OCI-LY1 (cell line): ENCODE measurements around the gene PTCD3.

Experiments used
- CTCF ChIP-seq: fragments of 200-600 bp; sonication (generic), shearing (Covaris generic); IDR thresholded peaks from 2 replicates; pipeline ENCODE4 v1.5.1; 2017; ENCODE audit warnings: mild to moderate bottlenecking, antibody characterized with exemption, low read length, moderate library complexity, mixed read lengths
- EZH2 ChIP-seq: fragments of 200-600 bp; sonication (generic), shearing (Covaris generic); IDR thresholded peaks from 2 replicates; pipeline ENCODE4 v1.8.0; 2017; ENCODE audit warnings: borderline replicate concordance, mixed run types, mild to moderate bottlenecking, antibody characterized with exemption, low read length, moderate library complexity, mixed read lengths

- TF ChIP-seq CTCF, result no peak
- no peak for TF ChIP-seq EZH2
Measured at GRCh38 chr2:86118130-86118529, 12.1 kb downstream of the PTCD3 start.
